Measurements from ENCODE around the gene QSER1. TPM values are rescaled to one million over a fixed set of nuclear protein-coding genes. Genes with fewer than 3 reads are reported as not detected.

The QSER1 gene
- total RNA-seq, 1 experiment from 2014 or later = 48.0 TPM

- no peaks in the 10 kb centered on the region for H3K27me3 ChIP-seq (ENCODE audit: insufficient read depth, low read length)
- no peak overlapping the region for H3K4me2 ChIP-seq (ENCODE audit: low read length)
- ChIA-PET CTCF (no interaction called here), POLR2A (no interaction called here), RAD21 (ENCODE audit: low non-redundant PET in 1 of 2, low total read pairs in 2 of 2, uncharacterized antibody in 2 of 2, unreplicated experiment in 2 of 2) (no interaction called here)
- H4K20me1 ChIP-seq (ENCODE audit: insufficient read depth) = no peaks in the 10 kb centered on the region
- no peak overlapping the region for H3K9ac ChIP-seq (ENCODE audit: low read length)
- DNase-seq (ENCODE audit: low read depth, low spot score) = no peak
- H3K9me2 ChIP-seq (ENCODE audit: insufficient read depth) = no peaks in the 10 kb centered on the region
- no peak overlapping the region for H3K4me3 ChIP-seq (replicated peaks in 1 of 2; ENCODE audit: low read depth in 1 of 2, low read length in 2 of 2)
- H2AFZ ChIP-seq (ENCODE audit: low read depth, low read length, poor library complexity, severe bottlenecking) = no peak overlapping the region
- no peak for TF ChIP-seq MAX (IDR thresholded peaks at IDR 0.05)
- no peak for TF ChIP-seq TCF7L2 (IDR thresholded peaks at IDR 0.05; ENCODE audit: borderline replicate concordance, extremely low read depth, insufficient read depth, insufficient read length)
- no peak for TF ChIP-seq ZFX (IDR thresholded peaks at IDR 0.05)
- TF ChIP-seq CTCF (IDR thresholded peaks at IDR 0.05 in 2 of 3, conservative IDR thresholded peaks at IDR 0.05 in 1 of 3; ENCODE audit: borderline replicate concordance in 1 of 3, insufficient read depth in 1 of 3, low read depth in 2 of 3, low read length in 2 of 3) = peak; percentile 28 to 72 (median 53); a peak in 4 of 6 replicates
- no peak for TF ChIP-seq FOSL1 (IDR thresholded peaks at IDR 0.05; ENCODE audit: low read depth)
- peak; percentile 41; the same call in 1 of the 2 replicates for TF ChIP-seq RAD21 (IDR thresholded peaks at IDR 0.05; ENCODE audit: low read depth)
- no peaks in the 10 kb centered on the region for H3K9me3 ChIP-seq (ENCODE audit: control insufficient read depth in 1 of 2, insufficient read depth in 1 of 2, low read depth in 1 of 2, low read length in 2 of 2)
- ATAC-seq = peak; percentile 91
- H3K79me2 ChIP-seq (ENCODE audit: insufficient read depth, low read length) = no peaks in the 10 kb centered on the region
- intact Hi-C loops (cut with micrococcal nuclease) = loop anchor here (10.0 kb wide), 1 partner anchor 194 kb away; no protein-coding TSS in a partner anchor
- no peaks in the 10 kb centered on the region for H3K36me3 ChIP-seq (ENCODE audit: control insufficient read depth in 1 of 2, insufficient read depth in 2 of 2, low read length in 2 of 2)
- no TSS peak for BruUV-seq (replicated peaks)
- H3K27ac ChIP-seq (ENCODE audit: low read depth, low read length) = no peak overlapping the region
- H3K4me1 ChIP-seq (ENCODE audit: control insufficient read depth in 1 of 2, insufficient read depth in 2 of 2, low read length in 2 of 2) = no peaks in the 10 kb centered on the region
Observed at GRCh38 chr11:32870676-32871075, 21.9 kb upstream of the QSER1 start.

GRCh38 chr11:32874132-32874531 lies 18.5 kb upstream of the QSER1 start:
- TF ChIP-seq EGR1 (IDR thresholded peaks at IDR 0.05; ENCODE audit: low read depth) = no peak
- no peak for TF ChIP-seq FOSL1 (IDR thresholded peaks at IDR 0.05; ENCODE audit: low read depth)
- TF ChIP-seq ZBTB33 (IDR thresholded peaks at IDR 0.05; ENCODE audit: extremely low read depth, insufficient replicate concordance, low read length) = no peak
- no peak for TF ChIP-seq POLR2AphosphoS5 (IDR thresholded peaks at IDR 0.05; ENCODE audit: low read depth, low read length)
- TF ChIP-seq EZH2phosphoT487 (IDR thresholded peaks at IDR 0.05; ENCODE audit: borderline replicate concordance) = no peak
- TF ChIP-seq ZNF274 (IDR thresholded peaks at IDR 0.05; ENCODE audit: low read depth, low read length) = no peak
- no peak for TF ChIP-seq SIN3A (IDR thresholded peaks at IDR 0.05; ENCODE audit: low read depth)
- no peak for TF ChIP-seq YY1 (IDR thresholded peaks at IDR 0.05; ENCODE audit: extremely low read depth, insufficient replicate concordance, low read depth, low read length)
- TF ChIP-seq CBX3 (IDR thresholded peaks at IDR 0.05; ENCODE audit: low read depth) = no peak
- no peak for TF ChIP-seq SRF (IDR thresholded peaks at IDR 0.05; ENCODE audit: low read depth)
- TF ChIP-seq ZFX (IDR thresholded peaks at IDR 0.05) = no peak
- TF ChIP-seq ATF3 (IDR thresholded peaks at IDR 0.05) = no peak
- TF ChIP-seq MAX (IDR thresholded peaks at IDR 0.05) = no peak
- H3K79me2 ChIP-seq (ENCODE audit: insufficient read depth, low read length) = no peaks in the 10 kb centered on the region
- ChIA-PET RAD21 (ENCODE audit: low non-redundant PET in 1 of 2, low total read pairs in 2 of 2, uncharacterized antibody in 2 of 2, unreplicated experiment in 2 of 2) (no interaction called here), POLR2A (no interaction called here), CTCF (no interaction called here)
- H3K4me1 ChIP-seq (ENCODE audit: control insufficient read depth in 1 of 2, insufficient read depth in 2 of 2, low read length in 2 of 2) = no peaks in the 10 kb centered on the region
- ATAC-seq = no peak
- no peak for DNase-seq (ENCODE audit: low read depth, low spot score)
- BruUV-seq (replicated peaks) = no TSS peak
- no peaks in the 10 kb centered on the region for H3K9me3 ChIP-seq (ENCODE audit: control insufficient read depth in 1 of 2, insufficient read depth in 1 of 2, low read depth in 1 of 2, low read length in 2 of 2)
- H3K36me3 ChIP-seq (ENCODE audit: control insufficient read depth in 1 of 2, insufficient read depth in 2 of 2, low read length in 2 of 2) = no peaks in the 10 kb centered on the region
- H3K27me3 ChIP-seq (ENCODE audit: insufficient read depth, low read length) = no peaks in the 10 kb centered on the region
- no peak overlapping the region for H3K4me2 ChIP-seq (ENCODE audit: low read length)
- H2AFZ ChIP-seq (ENCODE audit: low read depth, low read length, poor library complexity, severe bottlenecking) = no peak overlapping the region
- no peaks in the 10 kb centered on the region for H4K20me1 ChIP-seq (ENCODE audit: insufficient read depth)
- H3K9me2 ChIP-seq (ENCODE audit: insufficient read depth) = no peaks in the 10 kb centered on the region
- H3K9ac ChIP-seq (ENCODE audit: low read length) = no peak overlapping the region
- intact Hi-C loops (cut with micrococcal nuclease) = loop anchor here (10.0 kb wide), 1 partner anchor 191 kb away; no protein-coding TSS in a partner anchor
- H3K4me3 ChIP-seq (replicated peaks in 1 of 2; ENCODE audit: low read depth in 1 of 2, low read length in 2 of 2) = no peak overlapping the region
- no peak overlapping the region for H3K27ac ChIP-seq (ENCODE audit: low read depth, low read length)
